Neural progenitor cell (in vitro differentiated cells): Measurements from ENCODE around the gene RBM25. TPM values are rescaled to one million over a fixed set of nuclear protein-coding genes. Genes with fewer than 3 reads are reported as not detected.

Source experiments
- DNase-seq: peaks from one replicate; pipeline ENCODE4 v3.0.0-alpha.2; 2016; ENCODE audit warnings: low spot score
- H2AFZ ChIP-seq: fragments of 200-600 bp; sonication (generic); replicated peaks from 2 replicates; pipeline ENCODE4 v1.6.1; 2016; ENCODE audit warnings: antibody characterized with exemption
- H3F3A ChIP-seq: fragments of 200-600 bp; sonication (generic); 2 replicates; pipeline ENCODE4 v1.6.1; 2016; ENCODE audit warnings: antibody characterized with exemption, low read depth
- H3K27ac ChIP-seq: fragments of 200-600 bp; sonication (generic); 2 replicates; pipeline ENCODE4 v1.5.1; 2016; ENCODE audit warnings: mild to moderate bottlenecking
- H3K27me3 ChIP-seq: fragments of 200-600 bp; sonication (generic); 2 replicates; pipeline ENCODE4 v1.6.1; 2016; ENCODE audit warnings: mild to moderate bottlenecking, moderate library complexity
- H3K36me3 ChIP-seq: fragments of 200-600 bp; sonication (generic); 2 replicates; pipeline ENCODE4 v1.5.1; 2016
- H3K4me1 ChIP-seq: fragments of 200-600 bp; sonication (generic); 2 replicates; pipeline ENCODE4 v1.6.1; 2016; ENCODE audit warnings: mixed run types
- H3K4me2 ChIP-seq: fragments of 200-600 bp; sonication (generic); 2 replicates; pipeline ENCODE4 v1.6.1; 2016
- H3K4me3 ChIP-seq: fragments of 200-600 bp; sonication (generic); 2 replicates; pipeline ENCODE4 v1.5.1; 2016
- H3K79me2 ChIP-seq: fragments of 200-600 bp; sonication (generic); 2 replicates; pipeline ENCODE4 v1.6.1; 2016; ENCODE audit warnings: low read depth
- H3K9ac ChIP-seq: fragments of 200-600 bp; sonication (generic); 2 replicates; pipeline ENCODE4 v1.6.1; 2016
- H3K9me3 ChIP-seq: fragments of 200-600 bp; sonication (generic); 2 replicates; pipeline ENCODE4 v1.5.1; 2016; ENCODE audit warnings: low read depth
- H4K20me1 ChIP-seq: fragments of 200-600 bp; sonication (generic); 2 replicates; pipeline ENCODE4 v1.6.1; 2016; ENCODE audit warnings: low read depth
- H3K27ac Mint-ChIP-seq: 3 replicates; pipeline ENCODE4 v1.8.0; 2021; ENCODE audit warnings: mixed read lengths
- H3K27me3 Mint-ChIP-seq: 2 replicates; pipeline ENCODE4 v1.8.0; 2022; ENCODE audit warnings: low read depth, mild to moderate bottlenecking, inconsistent platforms, moderate library complexity, mixed read lengths; ENCODE audit not compliant: insufficient read depth
- H3K36me3 Mint-ChIP-seq: 3 replicates; pipeline ENCODE4 v1.8.0; 2021; ENCODE audit warnings: mixed read lengths
- H3K4me1 Mint-ChIP-seq: 3 replicates; pipeline ENCODE4 v1.8.0; 2021; ENCODE audit warnings: mixed read lengths
- H3K4me3 Mint-ChIP-seq: 3 replicates; pipeline ENCODE4 v1.8.0; 2021; ENCODE audit warnings: mild to moderate bottlenecking, moderate library complexity, mixed read lengths
- H3K9me3 Mint-ChIP-seq: 3 replicates; pipeline ENCODE4 v1.8.0; 2020; ENCODE audit warnings: mixed read lengths
- CTCF ChIP-seq: fragments of 200-600 bp; sonication (generic); IDR thresholded peaks from 2 replicates; pipeline ENCODE4 v1.5.1; 2017; ENCODE audit warnings: antibody characterized with exemption, mild to moderate bottlenecking
- EZH2 ChIP-seq: fragments of 200-600 bp; sonication (generic); IDR thresholded peaks from 2 replicates; pipeline ENCODE4 v1.6.1; 2017; ENCODE audit warnings: antibody characterized with exemption, mild to moderate bottlenecking, moderate library complexity
- EZH2phosphoT487 ChIP-seq: fragments of 200-600 bp; sonication (generic); IDR thresholded peaks from 2 replicates; pipeline ENCODE4 v1.6.1; 2017; ENCODE audit warnings: antibody characterized with exemption
- total RNA-seq: library from RNA; depleted of rRNA; stranded (reverse); fragments of >200 nt; gene quantifications from 2 replicates; pipeline ENCODE4 v1.2.3, GENCODE V29; 2015; ENCODE audit warnings: low replicate concordance

Gene RBM25
- total RNA-seq, 1 donor from 2014 or later = 162 TPM

GRCh38 chr14:73136085-73136386 is 77.7 kb downstream of the RBM25 start:
- Histone ChIP-seq H3K79me2 (peaks cover 43% of the 10 kb centered on the region), H3K9ac (no peak overlapping the region), H3K4me3 (peak overlapping the region; percentile 85), H3K27ac (no peak overlapping the region), H3K36me3 (no peaks in the 10 kb centered on the region), H3F3A (peaks cover 18% of the 10 kb centered on the region), H3K27me3 (no peaks in the 10 kb centered on the region), H3K4me2 (peak overlapping the region; percentile 94), H2AFZ (peak overlapping the region; percentile 93), H3K9me3 (no peaks in the 10 kb centered on the region), H3K4me1 (peaks cover 3% of the 10 kb centered on the region), H4K20me1 (peaks cover 13% of the 10 kb centered on the region)
- DNase-seq = no peak
- TF ChIP-seq EZH2phosphoT487 = no peak
- no peak for TF ChIP-seq CTCF
- TF ChIP-seq EZH2 = no peak
- peaks cover 11% of the 10 kb centered on the region for H3K36me3 Mint-ChIP-seq
- H3K4me3 Mint-ChIP-seq = peak overlapping the region; percentile 94
- peak overlapping the region; percentile 98 for H3K27ac Mint-ChIP-seq
- H3K4me1 Mint-ChIP-seq = peaks cover 14% of the 10 kb centered on the region
- H3K9me3 Mint-ChIP-seq = peaks cover 14% of the 10 kb centered on the region
- peaks cover 3% of the 10 kb centered on the region for H3K27me3 Mint-ChIP-seq

GRCh38 chr14:73136387-73137225 is 78.3 kb downstream of the RBM25 start, which contains the start of gene PSEN1:
Gene PSEN1 (plus strand): TSS chr14:73136507. CDS start chr14:73148020, 11,513 bp downstream.
- Histone ChIP-seq H3K9me3 (no peaks in the 10 kb centered on the region), H3K27ac (peak within 1 kb of the TSS; percentile 92), H3K4me3 (peak within 1 kb of the TSS; percentile 85), H3F3A (peaks cover 18% of the 10 kb centered on the region), H3K27me3 (no peaks in the 10 kb centered on the region), H3K4me2 (peak within 1 kb of the TSS; percentile 94), H4K20me1 (peaks cover 13% of the 10 kb centered on the region), H3K9ac (peak within 1 kb of the TSS; percentile 81), H3K36me3 (no peaks in the 10 kb centered on the region), H3K4me1 (peaks cover 3% of the 10 kb centered on the region), H3K79me2 (peaks cover 49% of the 10 kb centered on the region), H2AFZ (peak within 1 kb of the TSS; percentile 93)
- Mint-ChIP-seq H3K27me3 (peaks cover 3% of the 10 kb centered on the region), H3K9me3 (peaks cover 14% of the 10 kb centered on the region), H3K4me1 (peaks cover 14% of the 10 kb centered on the region), H3K4me3 (peak within 1 kb of the TSS; percentile 94), H3K36me3 (peaks cover 11% of the 10 kb centered on the region), H3K27ac (peak within 1 kb of the TSS; percentile 98)
- DNase-seq = peak; percentile 98
- TF ChIP-seq EZH2phosphoT487 = no peak
- TF ChIP-seq CTCF = no peak
- no peak for TF ChIP-seq EZH2

- no peak for DNase-seq
- Histone ChIP-seq H2AFZ (no peak overlapping the region), H4K20me1 (peaks cover 50% of the 10 kb centered on the region), H3K4me3 (no peak overlapping the region), H3K79me2 (peaks cover 90% of the 10 kb centered on the region), H3K9me3 (no peaks in the 10 kb centered on the region), H3K27me3 (no peaks in the 10 kb centered on the region), H3K27ac (no peak overlapping the region), H3F3A (peaks cover 30% of the 10 kb centered on the region), H3K36me3 (no peaks in the 10 kb centered on the region), H3K9ac (no peak overlapping the region), H3K4me1 (peaks cover 20% of the 10 kb centered on the region), H3K4me2 (no peak overlapping the region)
- no peak for TF ChIP-seq CTCF
- TF ChIP-seq EZH2 = no peak
- no peak for TF ChIP-seq EZH2phosphoT487
- peaks cover 9% of the 10 kb centered on the region for H3K36me3 Mint-ChIP-seq
- no peaks in the 10 kb centered on the region for H3K27me3 Mint-ChIP-seq
- H3K27ac Mint-ChIP-seq = no peak overlapping the region
- H3K4me3 Mint-ChIP-seq = no peak overlapping the region
- peaks cover 29% of the 10 kb centered on the region for H3K4me1 Mint-ChIP-seq
- H3K9me3 Mint-ChIP-seq = no peaks in the 10 kb centered on the region
These were observed 82.5 kb downstream of the RBM25 start for GRCh38 chr14:73140811-73141323.
